MM.1S (cell line): ENCODE results near the gene ALKBH6.

Experiments
- EZH2 ChIP-seq: fragments of 300-600 bp; sonication (generic); optimal IDR thresholded peaks from 2 replicates; pipeline ENCODE3; 2017; ENCODE audit warnings: low read depth, mild to moderate bottlenecking, antibody characterized with exemption, low read length, mixed read lengths
- TF ChIP-seq, protein P1 (sequence below): fragments of 300-600 bp; sonication (generic); IDR thresholded peaks from 2 replicates; pipeline ENCODE4 v1.5.1; 2016; ENCODE audit warnings: antibody characterized with exemption, low read length, mixed read lengths

DNA sequence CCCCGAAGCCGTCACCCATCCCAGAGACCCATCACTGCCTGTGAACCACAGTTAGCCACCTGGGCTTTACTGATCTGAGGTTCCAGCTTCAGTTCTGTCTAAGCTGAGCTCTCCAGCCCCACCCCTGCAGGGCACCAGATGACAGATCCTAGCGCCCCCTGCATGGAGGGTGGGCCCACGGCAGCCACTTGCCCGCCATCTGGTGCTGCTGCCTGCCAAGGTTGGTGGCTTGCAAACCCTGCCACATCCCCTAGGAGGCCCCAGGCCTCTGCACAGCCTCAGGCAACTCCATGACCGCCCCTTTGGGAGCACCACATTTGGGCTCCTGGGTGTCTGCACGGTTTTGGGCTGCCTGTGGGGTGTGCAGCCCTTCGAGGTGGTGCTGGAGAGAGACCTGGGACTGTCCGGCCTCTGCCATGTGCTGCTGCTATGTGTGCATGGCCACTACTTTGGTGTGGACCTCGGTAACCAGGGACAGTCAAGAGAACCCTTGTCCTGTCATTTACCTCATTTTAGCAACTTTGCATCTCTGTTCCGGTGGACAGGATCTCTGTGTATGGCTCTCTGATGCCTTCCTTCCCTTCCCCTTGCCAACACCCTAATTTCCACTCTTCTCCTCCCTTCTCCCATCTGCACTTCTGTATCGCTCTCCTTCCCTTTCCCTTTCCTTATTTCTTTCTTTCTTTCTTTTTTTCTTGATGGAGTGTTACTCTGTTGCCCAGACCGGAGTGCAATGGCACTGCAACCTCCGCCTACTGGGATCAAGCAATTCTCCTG, 36.4 kb downstream of the ALKBH6 start:
- TF ChIP-seq, protein P1, sequence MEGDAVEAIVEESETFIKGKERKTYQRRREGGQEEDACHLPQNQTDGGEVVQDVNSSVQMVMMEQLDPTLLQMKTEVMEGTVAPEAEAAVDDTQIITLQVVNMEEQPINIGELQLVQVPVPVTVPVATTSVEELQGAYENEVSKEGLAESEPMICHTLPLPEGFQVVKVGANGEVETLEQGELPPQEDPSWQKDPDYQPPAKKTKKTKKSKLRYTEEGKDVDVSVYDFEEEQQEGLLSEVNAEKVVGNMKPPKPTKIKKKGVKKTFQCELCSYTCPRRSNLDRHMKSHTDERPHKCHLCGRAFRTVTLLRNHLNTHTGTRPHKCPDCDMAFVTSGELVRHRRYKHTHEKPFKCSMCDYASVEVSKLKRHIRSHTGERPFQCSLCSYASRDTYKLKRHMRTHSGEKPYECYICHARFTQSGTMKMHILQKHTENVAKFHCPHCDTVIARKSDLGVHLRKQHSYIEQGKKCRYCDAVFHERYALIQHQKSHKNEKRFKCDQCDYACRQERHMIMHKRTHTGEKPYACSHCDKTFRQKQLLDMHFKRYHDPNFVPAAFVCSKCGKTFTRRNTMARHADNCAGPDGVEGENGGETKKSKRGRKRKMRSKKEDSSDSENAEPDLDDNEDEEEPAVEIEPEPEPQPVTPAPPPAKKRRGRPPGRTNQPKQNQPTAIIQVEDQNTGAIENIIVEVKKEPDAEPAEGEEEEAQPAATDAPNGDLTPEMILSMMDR, result peak; percentile 30
- TF ChIP-seq EZH2, result no peak
